Measurements from ENCODE around the gene WDR83.
A peak's percentile ranks its signal among the peaks of the same experiment; 100 is the strongest.
"Not testable (repeated sequence)": the region's sequence is repeated elsewhere in the genome, so short reads cannot be mapped to it uniquely, and the experiment has no call there.

Gene WDR83

DNA sequence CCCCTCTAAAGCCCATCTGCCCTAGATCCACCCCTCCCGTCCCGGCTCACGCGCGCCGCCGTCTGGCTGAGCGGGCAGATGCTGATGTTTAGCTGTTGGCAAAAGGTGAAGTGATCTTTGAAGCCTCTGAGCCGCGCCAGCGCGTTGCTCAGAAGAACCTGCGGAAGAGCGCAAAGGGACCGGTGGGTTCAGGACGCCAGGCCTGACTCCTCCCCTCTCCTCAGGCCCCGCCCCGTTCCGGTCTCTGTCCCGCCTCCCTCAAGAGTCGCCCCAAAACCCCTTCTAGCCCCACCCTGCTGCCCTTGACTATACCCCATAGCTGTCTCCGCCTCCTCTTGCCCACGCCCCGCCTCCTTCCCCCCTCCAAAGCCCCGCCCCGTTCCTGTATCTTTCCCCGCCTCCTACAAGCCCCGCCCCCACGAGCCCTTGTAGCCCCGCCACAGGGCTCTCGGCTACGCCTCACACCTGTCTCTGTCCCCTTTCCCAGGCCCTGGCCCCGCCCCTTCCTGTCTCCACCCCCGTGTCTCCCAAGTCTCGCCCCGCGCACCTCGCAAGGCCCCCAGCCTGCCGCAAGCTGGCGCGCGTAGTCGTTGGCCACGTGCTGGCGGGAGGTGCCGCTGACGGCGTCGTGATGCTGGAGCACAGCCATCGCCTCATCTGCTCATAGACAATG is 9.6 kb upstream of the WDR83 start:
- DNase-seq = peak; percentile 59

GRCh38 chr19:12657966-12658365 is 8.6 kb upstream of the WDR83 start:
- DNase-seq = no peak

DNA sequence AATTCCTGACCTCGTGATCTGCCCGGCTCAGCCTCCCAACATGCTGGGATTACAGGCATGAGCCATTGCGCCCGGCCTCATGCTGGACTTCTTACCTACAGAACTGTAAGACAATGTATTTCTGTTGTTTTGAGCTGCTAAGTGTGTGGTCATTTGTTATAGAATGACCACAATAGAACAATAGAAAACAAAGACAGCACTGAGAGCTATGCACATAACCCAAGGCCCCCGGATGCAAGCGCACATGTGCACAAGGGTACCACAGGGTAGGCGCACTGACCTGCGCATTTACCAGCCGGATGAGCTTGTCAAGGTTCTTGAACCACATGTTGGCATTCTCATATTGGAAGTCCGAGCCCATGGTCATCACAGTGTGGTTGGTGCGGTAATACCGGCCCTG is 5.6 kb upstream of the WDR83 start:
- no peak for DNase-seq

DNA sequence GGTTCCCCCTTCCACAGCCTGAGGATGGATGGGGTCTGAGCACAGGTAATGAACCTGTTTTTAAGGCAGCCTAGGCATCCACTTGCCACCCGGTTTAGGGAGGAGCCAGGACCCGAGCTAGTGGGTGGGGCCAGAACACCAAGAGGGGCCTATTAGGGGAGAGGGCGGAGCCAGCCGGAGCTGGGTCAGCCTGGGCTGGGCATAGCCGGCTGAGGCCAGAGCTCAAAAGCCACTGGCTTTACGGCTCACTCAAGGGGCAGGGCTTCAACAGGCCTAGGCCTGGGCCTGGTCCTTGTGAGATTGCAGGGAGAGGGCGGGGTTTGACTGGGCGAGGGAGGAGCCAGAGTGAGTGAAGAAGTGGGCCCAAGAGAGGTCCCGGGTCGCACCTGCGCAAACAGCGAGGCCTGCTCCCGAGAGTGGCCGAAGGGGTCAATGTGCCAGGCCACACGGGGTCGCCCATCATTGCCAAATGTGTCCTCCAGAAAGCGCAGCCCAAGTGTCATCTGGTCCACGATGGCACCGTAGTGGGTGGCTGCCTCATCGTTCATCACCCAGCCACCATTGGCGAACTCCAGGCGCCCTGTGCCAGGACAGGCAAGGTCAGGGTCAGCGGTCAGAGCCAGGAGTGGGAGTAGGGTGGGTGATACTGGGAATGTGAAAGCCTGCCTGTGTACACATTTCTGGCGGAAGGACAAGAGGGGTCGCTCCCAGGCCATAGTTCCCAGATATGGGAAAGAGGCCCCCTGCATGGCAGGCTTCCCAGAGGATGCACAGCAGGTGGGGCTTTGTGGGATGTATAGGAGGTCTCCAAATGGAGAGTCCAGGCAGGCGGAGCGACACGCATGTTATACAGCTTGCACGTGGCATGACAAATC is 2.0 kb upstream of the WDR83 start:
- peak; percentile 43 for DNase-seq

DNA sequence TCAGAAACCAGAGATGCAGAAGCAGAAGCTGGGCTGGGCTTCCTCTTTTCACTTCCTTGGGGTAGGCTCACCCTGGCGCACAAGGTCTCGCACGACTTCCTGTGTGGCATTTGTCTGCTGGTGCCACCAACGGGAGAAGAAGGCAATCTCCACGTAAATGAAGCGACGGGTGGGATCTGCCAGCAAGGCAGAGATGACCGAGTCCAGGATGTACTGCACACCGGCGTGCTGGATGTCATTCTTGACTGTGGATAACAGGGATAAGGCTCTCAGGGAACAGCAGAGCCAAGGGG is 1.4 kb upstream of the WDR83 start:
- DNase-seq = peak; percentile 71

DNA sequence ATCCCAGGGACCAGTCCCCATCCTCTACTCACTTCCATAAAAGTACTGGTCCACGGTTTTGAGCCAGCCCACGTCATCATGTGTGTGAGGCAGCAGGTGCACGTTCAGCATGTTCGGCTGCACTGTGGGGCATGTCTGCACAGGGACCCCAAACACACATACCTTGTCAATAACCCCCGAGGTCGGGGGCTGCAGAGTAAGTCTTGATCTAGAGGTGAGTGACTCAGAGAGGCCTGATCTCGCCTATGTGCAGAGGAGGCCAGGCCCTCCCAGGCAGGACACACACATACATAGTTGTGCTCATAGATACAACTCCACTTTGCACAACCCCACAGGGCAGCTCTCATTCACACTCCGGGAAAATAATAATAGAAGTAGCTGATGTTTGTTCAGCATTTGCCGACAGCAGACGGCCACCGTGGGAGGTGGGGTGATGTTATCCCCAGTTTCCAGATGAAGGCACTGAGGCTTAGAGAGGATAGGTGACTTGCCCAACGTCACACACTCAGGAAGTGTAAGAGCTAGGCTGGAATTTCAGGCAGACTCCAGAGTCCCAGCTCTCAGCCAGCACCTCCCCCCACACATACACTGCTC is 839 bp upstream of the WDR83 start:
- peak; percentile 45 for DNase-seq

DNA sequence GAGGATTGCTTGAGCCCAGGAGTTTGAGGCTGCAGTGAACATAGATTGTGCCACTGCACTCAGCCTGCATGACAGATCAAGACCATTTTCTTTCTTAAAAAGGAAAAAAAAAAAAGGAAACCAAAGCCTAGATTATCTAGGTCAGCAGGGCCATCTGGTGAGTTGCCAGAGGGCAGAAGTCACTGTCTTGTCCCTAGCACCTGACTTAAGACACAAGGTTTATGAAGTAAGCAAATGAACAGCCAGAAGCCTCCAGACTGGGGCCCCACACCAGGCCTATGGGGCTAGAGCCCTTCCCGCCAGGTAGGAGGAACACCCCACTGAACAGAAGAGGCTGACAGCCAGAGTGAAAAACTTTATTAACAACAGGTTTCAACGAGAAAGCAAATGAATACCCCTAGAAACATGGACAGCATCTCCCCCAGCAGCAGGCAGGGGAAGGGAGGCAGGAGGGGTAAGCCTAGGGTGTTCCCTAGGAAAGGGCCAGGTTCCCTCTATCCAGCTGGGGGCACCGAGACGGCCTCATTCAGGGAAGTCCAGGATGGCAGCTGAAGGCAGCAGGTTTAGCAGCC is 1.2 kb downstream of the WDR83 start:
- no peak for DNase-seq

DNA sequence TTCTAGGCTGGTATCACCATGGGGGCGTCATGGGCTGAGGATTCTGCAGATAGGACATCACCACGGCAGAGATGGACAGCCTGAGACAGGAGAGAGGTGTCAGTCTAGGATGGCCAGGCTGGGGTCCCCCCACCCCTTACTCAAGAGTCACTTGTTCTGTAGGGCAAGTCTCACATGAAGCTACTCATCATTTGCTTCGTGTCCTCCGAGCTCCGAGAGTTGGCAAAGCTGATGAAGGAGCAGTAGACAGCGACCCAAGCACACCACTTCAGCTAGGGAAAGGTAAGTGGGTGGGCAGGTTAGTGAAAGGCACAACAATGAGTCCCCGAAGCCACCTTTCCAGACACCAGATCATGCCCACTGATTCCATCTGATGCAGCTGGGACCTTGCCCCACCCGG is 1.7 kb downstream of the WDR83 start:
- no peak for DNase-seq

DNA sequence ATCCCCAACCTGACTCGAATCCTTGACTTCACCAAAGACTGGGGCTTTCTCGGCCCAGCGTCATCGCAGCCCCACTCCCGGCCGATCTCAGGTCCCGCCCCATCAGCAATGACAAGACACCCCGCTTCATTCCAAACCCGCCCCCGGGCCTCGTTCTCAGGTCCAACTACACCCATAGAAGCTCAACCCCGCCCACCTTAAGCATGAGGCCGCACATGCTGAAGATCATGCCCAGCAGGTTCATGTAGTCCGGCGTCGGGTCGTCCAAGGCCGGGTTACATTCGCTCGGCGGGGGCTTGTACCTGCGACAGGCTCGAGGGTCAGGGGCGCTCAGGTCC is 2.3 kb downstream of the WDR83 start:
- DNase-seq = peak; percentile 78

DNA sequence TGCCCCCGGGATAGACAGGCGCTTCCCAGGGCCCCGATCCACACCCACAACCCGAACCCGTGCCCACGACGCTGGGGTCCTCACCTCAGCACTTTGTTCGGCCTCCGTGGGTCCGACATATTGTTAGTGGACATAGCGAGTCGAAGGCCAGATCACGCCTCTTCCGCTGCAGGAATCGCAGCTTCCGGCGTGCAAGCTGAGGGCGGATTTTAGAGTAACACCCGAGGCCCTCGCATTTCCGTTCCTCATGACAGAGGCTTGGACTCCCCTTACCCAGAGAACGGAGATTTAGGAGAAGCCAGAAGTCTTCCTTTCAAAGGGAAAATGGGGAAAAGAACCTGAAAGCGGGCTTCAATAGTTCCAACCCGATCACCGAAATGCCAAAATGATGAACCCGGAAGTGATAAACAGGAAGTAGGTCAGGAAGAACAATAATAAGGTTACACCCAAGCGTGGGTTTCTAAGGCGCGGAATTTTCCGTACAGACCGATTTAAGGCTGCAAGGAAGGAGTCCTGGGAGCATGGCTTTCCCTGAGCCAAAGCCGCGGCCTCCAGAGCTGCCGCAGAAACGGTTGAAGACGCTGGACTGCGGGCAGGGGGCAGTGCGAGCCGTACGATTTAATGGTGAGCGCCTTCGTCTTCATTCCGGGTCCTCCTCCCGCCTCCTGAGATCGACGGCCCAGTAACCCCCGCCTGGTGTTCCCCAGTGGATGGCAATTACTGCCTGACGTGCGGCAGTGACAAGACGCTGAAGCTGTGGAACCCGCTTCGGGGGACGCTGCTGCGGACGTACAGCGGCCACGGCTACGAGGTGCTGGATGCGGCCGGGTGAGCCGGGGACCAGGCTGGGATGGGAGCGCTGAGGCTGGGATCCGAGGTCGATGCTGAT is 2.9 kb downstream of the WDR83 start:
- DNase-seq = peak; percentile 80

GRCh38 chr19:12670159-12670928 is 3.7 kb downstream of the WDR83 start:
- DNase-seq = no peak

DNA sequence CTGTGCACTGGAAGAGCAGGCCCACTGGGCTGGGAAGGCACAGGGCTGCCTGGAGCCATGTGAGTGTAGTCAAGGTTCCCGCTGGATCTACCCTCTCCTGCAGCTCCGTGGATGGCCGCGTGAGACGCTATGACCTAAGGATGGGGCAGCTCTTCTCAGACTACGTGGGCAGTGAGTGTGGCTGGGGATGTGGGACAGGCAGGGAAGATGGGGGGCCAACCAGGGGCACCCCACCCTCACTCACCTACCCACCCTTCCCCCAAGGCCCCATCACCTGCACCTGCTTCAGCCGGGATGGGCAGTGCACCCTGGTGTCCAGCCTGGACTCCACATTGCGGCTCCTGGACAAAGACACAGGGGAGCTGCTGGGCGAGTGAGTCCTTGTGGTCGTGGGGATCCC is 6.1 kb downstream of the WDR83 start:
- DNase-seq = no peak

GRCh38 chr19:12675399-12675798 is 8.8 kb downstream of the WDR83 start:
- no peak for DNase-seq

DNA sequence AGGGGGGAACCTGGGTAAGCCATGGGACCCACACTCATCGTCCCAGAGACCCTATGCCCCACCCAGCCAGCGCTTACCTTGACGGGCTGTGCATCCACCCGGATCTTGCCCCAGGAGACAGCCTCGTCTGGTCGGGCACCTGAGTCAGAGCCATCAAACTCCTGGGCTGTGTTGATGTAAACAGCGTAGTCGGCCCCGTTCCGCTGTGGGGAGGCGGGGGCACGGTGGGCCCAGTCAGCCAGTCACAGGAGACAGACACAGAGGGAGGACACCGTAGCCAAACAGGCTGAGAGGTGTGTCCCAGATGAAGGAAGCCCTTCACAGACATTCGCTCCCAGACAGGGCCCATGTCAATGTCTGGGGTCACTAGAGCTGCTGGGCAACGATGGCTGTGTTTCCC is 9.3 kb downstream of the WDR83 start:
- no peak for DNase-seq

GRCh38 chr19:12676384-12676792 is 9.8 kb downstream of the WDR83 start:
- peak; percentile 94 for DNase-seq

DNA sequence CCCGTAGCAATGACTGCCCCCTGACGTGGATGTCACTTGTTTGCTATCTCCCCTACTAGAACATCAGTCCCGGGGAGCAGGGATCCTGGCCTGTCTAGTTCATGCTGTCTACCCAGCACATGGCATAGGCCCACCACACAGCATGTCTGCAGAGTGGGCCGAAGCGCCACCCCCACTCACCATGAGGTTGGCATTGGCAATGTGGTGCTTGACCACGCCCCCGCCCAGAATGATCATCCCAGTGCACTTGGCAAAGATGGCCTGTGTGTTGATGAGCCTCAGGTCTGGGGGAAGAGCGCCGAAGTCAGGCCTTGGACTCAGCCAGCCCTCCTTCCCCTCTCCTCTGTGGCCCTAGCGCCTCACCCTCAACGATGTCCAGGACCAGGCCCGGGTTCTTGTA is 10.3 kb downstream of the WDR83 start:
- no peak for DNase-seq

GRCh38 chr19:12678039-12678438 is 11.4 kb downstream of the WDR83 start:
- DNase-seq = not testable (repeated sequence)

- DNase-seq = no peak
These were observed 13.4 kb downstream of the WDR83 start for GRCh38 chr19:12680034-12680433.

DNA sequence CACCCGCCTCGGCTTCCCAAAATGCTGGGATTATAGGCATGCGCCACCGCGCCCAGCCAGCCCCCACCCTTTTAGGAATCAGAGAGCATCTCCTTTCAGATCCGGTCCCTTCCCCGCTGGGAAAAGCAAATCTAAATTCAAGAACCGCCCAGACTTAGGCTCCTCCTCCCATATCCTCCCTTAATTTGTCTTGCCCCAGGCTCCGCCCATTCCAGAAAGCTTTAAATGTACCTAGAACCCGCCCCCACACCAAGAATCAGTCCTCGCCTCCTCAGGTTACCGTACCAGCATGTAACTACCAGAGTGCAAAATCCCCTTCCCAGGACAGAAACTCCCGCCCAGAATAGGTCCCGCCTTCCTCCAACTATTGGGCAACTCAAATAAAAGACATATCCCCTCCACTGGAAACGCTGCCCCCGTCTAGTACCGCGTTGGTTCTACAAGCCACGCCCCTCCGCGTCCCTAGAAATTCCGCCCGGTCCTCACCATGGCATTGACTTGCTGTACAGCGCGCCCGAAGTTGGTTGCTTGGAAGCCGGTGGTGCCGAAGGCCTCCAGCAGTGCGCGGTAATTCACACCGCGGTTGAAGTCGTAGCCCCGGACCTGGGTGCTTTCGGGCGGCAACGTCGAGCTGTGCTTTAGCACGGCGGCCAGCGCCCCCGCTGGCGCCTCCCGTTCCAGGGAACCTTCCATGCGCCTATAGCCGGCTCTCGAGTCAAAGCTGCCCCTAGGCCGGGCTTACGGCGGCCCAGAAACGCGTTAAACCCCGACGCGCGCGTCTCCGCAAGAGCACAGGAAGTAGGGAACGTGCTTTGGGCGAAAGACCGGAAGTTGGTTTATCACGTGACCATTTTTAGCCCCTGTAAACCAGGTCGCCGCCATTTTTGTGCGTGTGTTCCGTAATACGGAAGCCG is 14.7 kb downstream of the WDR83 start, which contains the start of gene DHPS:
DHPS (minus strand) TSS at position 807 of the 914 bp plus-strand sequence; CDS start at position 693, 114 bp downstream.
- DNase-seq = peak; percentile 93

GRCh38 chr19:12685831-12686230 is 19.2 kb downstream of the WDR83 start:
- DNase-seq = no peak

Data from stimulated activated CD4-positive, alpha-beta T cell treated with anti-CD3 and anti-CD28 coated beads, Interleukin-15, amount 100 ng/mL, for 24 hours (primary cell).